HG02840 (cell line): Measurements from ENCODE around the gene AKTIP.
"Not testable (repeated sequence)": the region's sequence is repeated elsewhere in the genome, so short reads cannot be mapped to it uniquely, and the experiment has no call there.

ENCODE experiments used
- ATAC-seq: cut with Tn5 transposase; IDR thresholded peaks from one replicate; pipeline ENCODE4 v1.9.1; 2021; ENCODE audit warnings: mild to moderate bottlenecking, moderate library complexity, moderate number of reproducible peaks; ENCODE audit not compliant: unreplicated experiment, low FRiP score

Gene AKTIP

DNA sequence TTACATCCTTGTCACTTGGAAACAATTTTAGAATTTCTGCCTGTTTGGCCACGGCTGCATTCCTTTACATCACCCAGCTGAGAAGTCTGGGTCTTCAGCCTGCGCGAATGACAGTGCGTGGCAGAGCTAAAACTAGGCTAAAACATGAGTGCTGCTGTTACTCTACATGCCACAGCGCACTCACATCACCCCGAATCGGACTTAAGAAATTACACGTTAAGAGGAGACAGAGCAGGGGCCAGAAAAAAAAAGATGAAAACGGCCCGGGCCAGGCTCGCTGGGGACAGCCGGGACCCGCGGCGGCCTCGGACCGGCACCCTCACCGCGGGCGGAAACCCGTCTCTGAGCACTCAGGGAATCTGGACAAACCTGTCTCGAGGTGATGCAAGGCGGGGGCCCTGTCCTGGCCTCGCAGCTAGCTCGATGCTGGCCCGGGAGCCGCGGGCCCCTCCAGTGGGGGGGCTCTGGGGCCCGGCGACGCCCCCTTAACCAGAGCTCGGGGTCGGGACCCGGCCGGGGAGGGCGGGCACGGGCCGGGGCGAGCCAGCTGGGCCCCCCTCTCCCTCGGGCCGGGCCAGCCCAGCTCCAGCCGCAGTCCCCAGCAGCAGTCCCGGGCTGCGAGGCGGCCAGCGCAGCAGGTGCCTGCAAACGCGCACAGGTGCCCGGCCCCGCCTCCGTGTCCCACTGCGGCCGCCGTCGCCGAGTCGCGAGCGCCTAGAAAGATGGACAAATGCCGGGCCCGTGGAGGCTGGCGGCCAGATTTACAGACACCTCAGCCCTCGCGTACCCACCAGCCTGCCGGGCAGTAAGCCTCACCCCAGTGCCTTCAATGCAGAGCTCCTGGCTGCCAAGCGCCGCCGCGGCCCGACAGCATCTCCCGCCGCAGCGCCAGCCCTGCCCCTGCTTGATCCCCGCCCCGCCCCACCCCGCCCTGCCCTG is at the start of gene AKTIP:
Gene AKTIP, minus strand, starts transcription at position 879 of the 939 bp plus-strand sequence. CDS start 2,950 bp downstream, outside the sequence.
- peak; percentile 25 for ATAC-seq

DNA sequence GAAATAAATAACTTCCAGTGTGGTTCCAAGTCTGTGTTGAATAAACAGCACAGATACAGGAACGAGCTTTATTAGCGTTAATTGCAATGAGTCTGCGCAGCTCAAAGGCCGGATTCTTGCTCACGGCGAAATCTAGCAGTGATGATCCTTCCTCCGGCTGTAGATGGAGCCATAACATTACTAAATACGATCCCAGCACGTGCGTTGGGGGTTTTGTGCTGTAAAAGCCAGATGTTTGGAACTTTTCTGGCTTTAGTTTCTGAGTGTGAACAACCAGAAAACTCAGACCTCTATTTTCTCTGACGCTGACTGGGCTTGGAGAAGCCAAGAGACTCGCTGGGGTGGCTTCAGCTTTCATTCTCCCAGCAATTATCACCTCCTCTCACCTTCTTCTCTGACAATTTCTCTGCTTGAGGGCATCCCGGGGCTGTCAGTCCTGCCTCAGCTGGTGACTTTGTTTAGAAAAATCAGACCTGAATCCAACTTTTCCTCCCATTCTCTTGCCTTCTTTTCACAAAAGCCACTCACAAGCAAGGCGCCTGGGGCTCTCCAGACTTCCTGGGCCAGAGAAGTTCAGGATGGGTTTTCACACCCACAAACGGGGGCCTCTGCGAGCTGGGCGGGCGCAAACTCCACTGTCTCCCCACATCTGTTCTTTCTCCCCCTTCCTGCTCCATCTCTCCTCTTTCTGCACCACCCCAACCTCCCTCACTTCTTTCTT is 47.1 kb upstream of the AKTIP start:
- peak; percentile 67 for ATAC-seq

- no peak for ATAC-seq
These were observed 44.0 kb upstream of the AKTIP start for GRCh38 chr16:53546988-53547391.

DNA sequence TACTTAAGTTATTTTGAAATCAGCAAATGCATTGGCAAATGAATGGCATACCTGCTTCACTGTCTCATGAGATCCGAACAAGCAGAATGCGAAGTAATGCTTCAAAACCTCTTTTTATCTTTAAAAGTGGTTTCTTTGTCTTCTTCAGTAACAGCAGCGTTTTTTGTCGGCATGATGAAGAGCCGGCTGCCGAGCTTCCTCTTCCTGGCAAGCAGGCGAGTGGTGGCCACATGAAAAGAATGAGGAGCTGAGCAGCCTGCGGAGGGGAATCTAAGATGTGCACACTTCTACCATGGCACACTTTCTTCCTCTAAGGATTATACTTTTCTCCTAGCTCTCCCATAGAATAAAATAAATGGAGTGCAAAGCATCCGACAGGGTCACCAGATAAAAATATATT is 42.4 kb upstream of the AKTIP start:
- ATAC-seq = no peak

DNA sequence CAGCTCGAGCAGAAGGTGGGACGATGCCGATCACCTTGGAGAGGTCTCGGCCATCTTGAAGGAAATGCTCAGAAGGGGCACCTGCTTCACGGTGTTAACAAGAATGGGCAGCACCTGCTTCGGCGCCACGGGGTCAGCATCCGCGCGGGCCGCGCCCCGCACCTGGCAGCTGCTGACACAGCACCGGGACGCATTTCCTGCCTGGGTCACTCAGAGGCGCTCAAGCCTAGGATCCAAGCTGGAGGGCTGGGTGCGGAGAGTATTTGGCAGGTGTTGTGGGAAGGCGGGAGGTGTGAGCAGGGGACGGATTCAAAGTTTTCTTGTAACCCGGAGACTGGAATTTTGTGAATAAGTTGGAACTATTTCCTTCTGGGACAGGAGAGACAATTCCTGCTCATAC is 39.3 kb upstream of the AKTIP start:
- no peak for ATAC-seq

DNA sequence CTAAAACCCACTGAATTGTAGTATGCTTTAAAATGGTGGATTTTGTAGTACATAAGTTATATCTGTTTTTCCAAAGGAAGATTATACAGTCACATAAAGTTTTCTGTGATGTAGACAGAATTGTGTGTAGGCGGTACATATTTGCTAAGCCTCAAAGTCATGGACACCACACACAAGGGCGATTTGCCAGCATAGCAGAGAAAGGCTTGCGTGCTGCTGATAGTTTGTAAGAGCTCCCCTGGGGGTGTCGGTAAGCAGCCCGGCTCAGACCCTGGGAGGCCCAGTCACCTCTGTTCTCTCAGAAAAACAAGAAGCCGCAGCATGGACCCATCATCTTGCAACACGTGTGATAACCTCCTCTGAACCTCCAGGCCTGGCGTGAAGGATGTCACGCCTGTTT is 38.3 kb upstream of the AKTIP start:
- no peak for ATAC-seq

- ATAC-seq = not testable (repeated sequence)
These were observed 37.0 kb upstream of the AKTIP start for GRCh38 chr16:53539759-53540718.

DNA sequence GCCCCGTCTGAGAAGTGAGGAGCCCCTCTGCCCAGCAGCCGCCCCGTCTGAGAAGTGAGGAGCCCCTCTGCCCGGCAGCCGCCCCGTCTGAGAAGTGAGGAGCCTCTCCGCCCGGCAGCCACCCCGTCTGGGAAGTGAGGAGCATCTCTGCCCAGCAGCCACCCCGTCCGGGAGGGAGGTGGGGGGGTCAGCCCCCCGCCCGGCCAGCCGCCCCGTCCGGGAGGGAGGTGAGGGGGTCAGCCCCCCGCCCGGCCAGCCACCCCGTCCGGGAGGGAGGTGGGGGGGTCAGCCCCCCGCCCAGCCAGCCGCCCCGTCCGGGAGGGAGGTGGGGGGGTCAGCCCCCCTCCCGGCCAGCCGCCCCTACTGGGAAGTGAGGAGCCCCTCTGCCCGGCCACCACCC is 36.3 kb upstream of the AKTIP start:
- not testable (repeated sequence) for ATAC-seq

- ATAC-seq = no peak
These were observed 34.6 kb upstream of the AKTIP start for GRCh38 chr16:53537626-53538025.

GRCh38 chr16:53534206-53534605 is 31.2 kb upstream of the AKTIP start:
- ATAC-seq = no peak

- ATAC-seq = no peak
These were observed 27.7 kb upstream of the AKTIP start for GRCh38 chr16:53530741-53531140.

DNA sequence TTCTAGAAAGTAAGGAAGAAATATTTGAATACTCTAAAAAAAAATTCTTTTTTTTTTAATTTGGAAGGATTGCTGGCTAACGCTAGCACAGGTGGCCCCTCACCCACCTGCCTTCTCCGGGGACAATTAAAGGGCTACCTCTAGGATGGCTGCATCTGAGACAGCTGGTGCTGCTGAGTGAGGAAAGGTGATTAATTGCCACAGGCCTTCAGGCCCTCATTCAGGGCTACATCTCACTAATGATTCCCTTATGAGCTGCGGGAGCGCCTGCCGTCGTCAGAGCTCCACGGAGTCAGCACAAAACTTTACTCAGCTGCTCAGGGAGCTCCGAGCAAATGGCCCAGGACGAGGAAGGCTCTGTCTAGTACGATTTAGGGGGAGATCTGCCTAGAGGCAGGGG is 27.0 kb upstream of the AKTIP start:
- no peak for ATAC-seq

- no peak for ATAC-seq
These were observed 26.5 kb upstream of the AKTIP start for GRCh38 chr16:53529513-53529912.

DNA sequence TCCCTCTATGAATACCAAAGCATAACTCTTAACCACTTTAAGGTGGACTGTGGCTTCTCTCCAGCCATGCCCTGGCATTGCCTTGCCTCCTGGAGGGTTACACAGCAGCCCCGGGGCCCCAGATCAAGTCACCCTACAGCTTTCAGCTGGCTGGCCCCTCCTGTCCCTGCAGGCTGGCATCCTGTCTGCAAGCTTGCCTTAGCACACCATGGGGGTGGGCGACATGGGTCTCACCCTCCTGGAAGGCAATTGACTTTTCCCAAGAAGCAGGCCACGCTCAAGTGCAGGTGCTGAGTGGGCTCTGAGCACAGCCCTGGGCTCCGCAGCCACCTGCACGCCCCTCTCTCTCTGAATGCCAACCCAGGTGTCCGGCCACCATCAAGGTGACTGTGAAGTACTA is 25.8 kb upstream of the AKTIP start:
- no peak for ATAC-seq

DNA sequence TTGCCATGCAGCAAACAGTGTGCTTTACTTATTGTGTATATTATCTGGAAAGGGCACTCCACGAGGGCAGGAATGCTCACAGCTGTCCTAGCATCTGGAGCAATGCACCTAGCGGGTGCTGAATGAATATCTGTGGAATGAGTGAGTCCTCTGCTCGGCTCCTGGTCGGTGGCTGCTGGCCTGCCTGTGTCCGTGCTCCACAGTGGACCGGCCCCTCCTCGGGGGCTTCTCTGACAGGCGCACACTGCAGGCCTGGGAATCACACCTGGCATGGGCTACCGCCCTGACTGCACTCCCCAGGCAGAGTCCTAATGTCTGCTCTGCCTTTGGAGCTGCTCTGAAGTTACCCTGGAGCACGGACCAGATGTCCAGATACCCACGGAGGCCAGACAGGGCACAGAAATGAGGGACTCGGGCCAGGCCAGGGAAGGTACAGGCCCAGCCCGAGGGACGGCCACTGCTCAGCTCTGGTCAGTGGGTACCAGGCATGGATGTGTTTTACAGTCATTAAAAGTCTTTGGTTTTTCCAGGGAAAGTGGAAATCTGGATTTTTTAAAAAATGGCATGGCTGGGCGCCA is 21.1 kb upstream of the AKTIP start:
- no peak for ATAC-seq

DNA sequence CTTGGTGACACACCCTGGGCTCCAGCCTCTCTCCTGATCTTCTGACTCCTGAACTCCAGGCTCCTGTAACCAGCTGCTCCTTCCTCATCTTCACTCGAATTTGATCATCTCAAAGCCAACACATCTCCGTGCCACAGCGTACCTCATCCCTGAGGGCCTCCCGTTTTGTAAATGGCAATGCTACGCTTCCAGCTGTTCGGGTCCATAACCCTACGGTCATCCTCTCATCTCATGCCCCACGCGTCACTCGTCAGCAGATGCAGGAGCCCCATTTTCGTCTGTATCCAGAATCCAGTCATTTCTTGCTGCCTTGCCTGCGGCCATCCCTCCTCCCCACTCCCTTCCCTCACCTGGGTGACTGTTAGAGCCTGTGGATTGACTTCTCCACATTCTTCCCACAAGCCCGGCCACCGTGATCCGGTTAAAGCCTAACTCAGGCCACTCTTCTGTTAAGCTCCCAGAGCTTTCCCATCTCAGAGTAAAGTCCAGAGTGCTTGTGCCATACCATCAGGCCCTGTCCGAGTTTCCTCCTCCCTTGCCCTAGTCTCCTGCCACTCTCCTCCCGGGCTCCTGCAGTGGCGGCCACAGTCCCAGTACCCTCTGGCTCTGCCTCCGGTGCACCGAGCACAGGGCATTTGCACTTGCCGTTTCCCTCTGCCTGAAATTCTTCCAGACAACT is 20.3 kb upstream of the AKTIP start:
- no peak for ATAC-seq

- ATAC-seq = no peak
These were observed 16.5 kb upstream of the AKTIP start for GRCh38 chr16:53519417-53520091.

DNA sequence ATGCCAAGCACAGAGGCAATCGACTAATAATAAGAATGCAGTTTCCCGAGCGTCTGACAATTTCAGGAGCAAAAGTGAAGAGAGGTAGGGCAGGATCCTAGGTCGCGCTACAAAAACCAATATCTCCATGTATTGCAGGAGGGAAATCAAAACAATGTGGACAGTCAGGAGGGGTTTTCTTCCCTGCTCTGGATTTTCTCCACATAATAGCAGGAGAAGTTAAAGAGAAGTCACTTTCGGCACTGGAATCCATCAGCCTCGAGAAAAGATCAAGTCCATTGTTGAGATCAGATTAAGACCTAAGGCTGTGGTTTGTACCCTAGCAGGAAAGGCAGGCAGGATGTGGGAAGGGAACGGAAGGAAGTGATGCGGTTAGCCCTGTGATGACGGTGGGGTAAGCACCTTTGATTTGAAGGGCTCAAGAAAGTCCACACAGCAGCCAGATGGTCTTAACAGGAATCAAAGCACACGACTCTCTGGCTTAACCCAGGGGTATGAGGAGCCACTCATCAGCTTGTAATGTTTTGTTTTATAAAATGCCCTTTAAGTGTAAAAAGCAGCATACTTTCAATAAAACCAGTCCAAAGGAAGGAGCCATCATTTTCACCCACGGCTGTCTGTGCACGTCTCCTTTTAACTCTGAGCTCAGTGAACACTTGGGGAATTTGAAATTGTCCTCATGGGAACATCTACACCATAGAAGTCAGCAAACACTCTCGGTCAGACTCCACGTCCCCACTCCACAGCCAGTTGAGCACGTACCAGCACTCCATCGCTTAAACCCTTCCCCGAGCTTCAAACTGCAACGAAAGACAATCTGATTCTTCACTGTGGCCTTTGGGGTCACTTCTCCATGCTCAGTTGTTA is 15.8 kb upstream of the AKTIP start:
- peak; percentile 84 for ATAC-seq
